ENCODE measurements around the gene ZNF740. TPM values are rescaled to one million over a fixed set of nuclear protein-coding genes. Genes with fewer than 3 reads are reported as not detected.
"Not testable (repeated sequence)": the region's sequence is repeated elsewhere in the genome, so short reads cannot be mapped to it uniquely, and the experiment has no call there.

Gene ZNF740
- total RNA-seq, 1 donor from 2014 or later, result 18.1 TPM

DNA sequence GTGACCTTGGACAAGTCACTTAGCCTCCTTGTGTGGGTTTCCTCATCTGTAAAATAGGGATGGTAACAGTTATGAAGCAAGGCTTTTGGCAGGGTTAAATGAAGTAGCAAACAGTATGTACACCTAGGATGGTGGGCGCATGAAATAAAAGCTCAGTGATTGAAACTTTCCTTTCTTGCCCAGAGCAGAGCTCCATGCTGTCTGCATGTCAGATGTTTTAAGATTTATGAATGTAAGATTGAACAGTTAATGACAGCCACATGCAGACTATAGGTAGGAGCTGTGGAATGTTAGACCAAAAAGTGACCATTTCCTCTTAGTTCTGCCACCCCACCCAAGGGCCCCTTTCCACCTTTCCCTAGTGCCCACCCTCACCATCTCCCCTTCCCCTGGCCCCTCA is 14.5 kb downstream of the ZNF740 start:
- no peak for DNase-seq

DNA sequence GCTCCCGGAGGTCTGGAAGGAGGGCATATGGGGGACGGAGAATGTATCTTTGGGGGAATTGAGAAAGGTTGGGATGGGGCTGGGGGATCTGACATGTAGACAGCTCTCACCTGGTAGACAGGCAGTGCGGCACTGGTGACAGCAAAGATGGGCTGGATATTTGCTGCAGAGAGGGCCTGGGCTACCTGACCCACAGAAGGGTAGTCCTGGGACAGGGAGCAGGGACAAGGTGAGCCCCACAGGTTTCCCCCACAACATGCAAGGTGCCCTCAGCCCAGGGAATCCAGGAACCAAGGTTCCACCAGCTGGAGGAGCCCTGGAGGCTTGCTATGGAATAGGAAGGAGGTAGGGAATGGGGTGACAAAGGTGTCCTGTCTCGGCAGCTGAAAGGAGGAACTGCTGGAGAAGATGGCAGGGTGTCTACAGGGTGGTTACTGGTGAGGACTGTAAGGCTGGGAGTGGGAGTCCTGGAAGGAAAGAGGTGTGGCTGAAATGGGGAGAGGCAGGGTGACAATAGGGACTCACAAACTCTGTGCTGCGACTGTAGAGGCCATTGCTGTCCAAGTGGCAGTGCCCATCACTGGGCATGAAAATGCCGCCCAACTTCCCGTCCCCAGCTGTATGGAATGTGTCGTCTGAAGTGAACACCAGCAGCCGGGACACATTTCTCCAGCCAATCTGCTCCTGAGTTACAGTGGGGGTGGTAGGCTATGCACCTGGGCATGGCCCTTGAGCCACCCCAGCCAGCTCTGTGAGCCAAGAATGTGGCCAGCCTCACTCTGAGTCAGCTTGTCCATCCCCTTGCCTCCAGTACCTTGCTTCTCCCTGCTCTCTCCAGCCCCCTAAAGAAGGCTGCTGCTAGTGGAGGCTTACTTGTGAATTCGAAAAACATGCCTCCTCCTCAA is 15.2 kb downstream of the ZNF740 start:
- no peak for DNase-seq

DNA sequence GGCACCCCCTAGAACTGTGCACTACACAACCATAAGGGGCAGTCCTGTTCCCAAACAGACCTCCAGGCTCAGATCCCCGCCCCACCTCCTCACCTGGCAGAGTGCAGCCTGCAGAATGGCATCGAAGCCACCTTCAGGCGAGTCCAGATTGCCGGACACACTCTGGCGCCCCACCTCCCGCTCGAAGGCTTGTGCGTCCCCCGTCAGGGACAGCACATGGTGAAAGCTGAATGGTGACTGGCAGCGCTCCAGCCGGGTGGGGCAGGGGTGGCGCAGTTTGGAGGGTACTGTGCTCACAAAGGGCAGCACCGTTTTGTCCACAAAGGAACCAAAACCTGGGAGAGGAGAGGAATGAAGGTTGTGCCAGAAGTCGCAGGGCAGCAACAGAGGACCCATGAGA is 16.0 kb downstream of the ZNF740 start:
- DNase-seq, result no peak

GRCh38 chr12:53197011-53197640 is 16.6 kb downstream of the ZNF740 start:
- no peak for DNase-seq

DNA sequence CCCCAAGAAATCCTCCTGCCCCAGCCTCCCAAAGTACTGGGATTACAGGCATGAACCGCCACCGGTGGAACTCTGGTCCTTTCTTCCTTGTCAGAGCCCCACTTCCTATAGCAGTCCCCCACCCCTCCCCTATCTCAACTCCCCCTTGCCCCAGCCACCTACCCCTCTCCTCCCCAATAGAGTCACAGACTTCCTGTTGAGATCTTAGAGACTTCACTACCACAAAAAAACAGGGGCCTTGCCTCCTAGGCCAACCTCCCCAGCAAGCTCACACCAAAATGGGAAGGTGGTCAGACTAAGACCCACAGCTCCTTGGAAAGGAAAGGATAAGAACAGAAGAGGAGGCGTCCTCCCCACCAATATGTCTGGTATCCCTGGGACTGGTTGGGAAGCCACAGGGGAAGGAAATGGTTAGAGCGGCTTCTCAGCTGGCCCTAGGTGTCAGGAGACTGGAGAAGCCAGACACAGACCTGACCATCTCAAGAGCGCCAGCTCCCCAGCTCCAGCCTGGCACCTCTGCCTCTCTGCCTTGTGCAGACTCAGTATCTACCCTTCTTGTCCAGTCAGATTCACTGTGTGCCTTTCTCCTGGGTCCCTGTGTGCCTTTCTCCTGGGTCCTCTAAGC is 18.1 kb downstream of the ZNF740 start:
- DNase-seq, result no peak

- DNase-seq, result no peak
These were observed 19.2 kb downstream of the ZNF740 start for GRCh38 chr12:53199700-53200099.

DNA sequence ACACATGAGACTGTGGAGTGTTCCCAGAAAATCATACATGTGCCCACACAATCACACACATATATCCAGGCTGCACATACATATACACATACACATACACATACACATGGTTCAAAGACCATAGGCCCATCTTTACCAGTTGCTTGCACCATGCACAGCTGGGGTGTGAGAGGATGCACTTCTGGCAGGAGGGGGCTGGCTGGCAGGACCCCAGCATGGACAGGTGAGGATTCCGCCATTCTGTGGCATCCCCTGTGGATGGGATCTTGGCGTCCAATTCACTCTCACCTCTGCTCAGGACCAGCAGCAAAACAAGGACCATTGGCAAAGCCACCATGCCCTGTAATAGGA is 19.6 kb downstream of the ZNF740 start:
- DNase-seq, result no peak

DNA sequence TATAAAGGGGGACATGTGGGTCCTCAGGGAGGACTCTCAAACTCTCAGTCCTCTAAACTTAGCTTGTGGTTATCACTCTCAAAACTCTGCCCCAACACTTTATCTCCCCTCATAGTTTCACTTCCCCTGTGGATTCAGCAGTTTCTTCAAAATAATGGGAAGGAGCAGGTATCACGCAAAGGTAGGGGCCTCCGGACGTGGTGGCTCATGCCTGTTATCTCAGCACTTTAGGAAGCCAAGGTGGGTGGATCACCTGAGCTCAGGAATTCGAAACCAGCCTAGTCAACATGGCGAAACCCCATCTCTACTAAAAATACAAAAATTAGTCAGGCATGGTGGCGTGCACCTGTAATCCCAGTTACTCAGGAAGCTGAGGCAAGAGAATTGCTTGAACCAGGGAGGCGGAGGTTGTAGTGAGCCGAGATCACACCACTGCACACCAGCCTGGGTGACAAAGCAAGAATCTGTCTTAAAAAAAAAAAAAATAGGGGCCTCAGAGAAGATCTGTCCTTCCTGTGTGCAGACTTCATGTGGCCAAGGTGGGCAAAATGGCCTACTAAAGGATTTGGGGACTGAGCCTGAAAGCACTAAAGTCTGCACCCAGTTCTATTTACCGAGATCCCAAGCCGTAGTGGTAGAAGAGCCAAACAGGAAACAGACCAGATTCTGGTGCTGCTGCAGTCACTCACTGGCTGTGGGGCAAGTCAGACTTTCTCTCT is 20.1 kb downstream of the ZNF740 start:
- no peak for DNase-seq

DNA sequence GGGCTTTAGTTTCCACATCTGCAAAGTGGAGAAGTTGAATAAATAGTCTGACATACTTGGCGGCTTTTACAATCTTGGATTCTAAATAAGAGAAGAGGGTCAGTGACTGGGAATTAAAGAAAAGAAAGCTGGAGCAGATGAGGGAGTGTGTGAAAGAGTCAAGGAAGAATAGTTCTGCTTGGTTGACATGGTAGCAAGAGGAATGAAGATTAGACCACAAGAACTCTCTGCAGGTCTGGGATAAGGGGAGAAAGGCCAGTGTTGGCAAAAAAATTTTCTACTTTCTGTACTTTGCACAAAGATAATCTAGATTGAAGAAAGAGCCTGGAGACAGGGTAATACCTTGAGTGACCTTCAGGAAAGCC is 20.6 kb downstream of the ZNF740 start:
- DNase-seq, result no peak

GRCh38 chr12:53201639-53202038 is 21.1 kb downstream of the ZNF740 start:
- DNase-seq, result no peak

- not testable (repeated sequence) for DNase-seq
These were observed 21.8 kb downstream of the ZNF740 start for GRCh38 chr12:53202316-53202715.

DNA sequence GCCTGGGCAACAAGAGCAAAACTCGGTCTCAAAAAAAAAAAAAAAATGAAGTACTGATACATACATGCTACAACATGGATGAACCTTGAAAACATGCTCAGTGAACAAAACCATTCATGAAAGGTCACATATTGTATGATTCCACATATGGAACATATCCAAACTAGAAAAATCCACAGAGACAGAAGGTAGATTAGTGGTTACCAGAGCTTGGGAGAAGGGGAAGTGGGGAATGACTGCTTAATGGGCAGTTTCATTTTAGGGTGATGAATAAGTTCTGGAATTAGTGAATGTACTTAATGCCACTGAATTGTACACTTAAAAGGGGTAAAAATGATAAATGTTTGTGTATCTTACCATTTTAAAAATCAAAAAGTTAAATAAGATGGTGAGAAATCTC is 23.8 kb downstream of the ZNF740 start:
- no peak for DNase-seq

GRCh38 chr12:53205747-53206419 is 25.4 kb downstream of the ZNF740 start:
- DNase-seq, result no peak

GRCh38 chr12:53207042-53207441 is 26.5 kb downstream of the ZNF740 start, which contains the start of gene ITGB7:
TSS of gene ITGB7 (minus strand) at chr12:53207251. CDS start at chr12:53200443, 6,808 bp downstream.
- DNase-seq, result no peak

DNA sequence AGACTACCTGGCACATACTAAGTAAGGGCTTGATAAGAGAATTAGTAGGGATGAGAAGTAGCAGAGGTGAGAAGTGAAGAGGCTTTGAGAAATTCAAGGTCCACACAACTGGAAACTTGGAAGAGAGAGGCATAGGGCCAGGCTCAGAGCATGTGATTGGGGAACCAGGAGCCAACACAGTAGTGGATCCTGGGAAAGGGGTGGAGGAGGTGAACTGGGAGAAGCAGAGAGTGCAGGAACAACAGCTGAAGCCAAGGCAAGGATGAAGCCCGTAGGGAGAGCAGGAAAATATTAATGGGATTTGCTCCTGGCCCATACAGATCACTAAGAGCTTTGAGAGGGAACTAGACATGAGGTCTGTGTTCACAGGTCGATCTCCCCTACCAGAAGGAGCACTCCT is 27.9 kb downstream of the ZNF740 start:
- no peak for DNase-seq

DNA sequence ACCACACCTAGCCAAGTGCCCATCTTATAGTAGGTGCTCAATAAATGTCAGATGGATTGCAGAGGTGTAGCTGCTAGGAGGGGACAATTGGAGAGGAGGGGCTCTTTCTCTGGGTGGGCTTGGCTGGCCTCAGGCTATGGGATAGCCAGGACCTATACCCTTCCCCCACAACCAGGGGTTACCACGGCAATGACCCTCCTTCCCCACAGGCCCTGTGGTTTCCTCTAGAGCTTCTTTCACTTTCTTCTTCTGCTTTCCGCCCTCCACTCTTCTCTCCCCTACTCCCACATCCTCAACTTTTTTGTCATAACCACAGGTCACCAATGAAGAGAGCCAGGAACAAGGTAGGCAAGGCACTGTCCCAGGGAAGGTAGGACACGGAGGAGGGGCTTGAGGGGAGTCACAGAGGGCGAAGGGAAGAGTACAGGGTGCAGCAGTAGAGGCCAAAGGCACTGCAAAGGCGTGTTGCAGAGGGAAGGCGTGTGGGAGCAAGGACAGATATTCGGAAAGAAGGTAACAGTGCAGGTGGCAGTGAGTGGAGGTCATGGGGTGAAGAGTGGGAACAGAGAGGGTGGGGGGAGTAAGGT is 28.4 kb downstream of the ZNF740 start:
- DNase-seq, result no peak

DNA sequence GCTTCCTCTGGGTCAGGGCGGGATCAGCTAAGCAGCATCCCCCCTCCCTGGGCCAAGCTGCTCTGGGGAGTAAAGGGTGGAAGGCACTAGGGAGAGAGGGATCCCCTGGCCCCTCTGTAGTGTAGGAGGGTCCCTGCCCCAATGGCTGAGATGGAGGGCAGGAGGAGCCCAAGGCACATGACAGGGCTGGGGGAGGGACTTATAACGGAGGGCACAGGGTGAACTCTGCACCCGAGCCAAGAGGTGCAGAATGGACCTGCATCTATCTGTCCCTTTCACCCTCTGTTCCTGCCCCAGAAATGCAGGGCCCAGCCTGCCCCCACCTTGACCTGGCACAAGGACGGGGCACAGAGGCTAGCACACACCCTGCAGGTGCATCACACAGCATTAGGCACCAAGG is 30.3 kb downstream of the ZNF740 start:
- DNase-seq, result no peak

DNA sequence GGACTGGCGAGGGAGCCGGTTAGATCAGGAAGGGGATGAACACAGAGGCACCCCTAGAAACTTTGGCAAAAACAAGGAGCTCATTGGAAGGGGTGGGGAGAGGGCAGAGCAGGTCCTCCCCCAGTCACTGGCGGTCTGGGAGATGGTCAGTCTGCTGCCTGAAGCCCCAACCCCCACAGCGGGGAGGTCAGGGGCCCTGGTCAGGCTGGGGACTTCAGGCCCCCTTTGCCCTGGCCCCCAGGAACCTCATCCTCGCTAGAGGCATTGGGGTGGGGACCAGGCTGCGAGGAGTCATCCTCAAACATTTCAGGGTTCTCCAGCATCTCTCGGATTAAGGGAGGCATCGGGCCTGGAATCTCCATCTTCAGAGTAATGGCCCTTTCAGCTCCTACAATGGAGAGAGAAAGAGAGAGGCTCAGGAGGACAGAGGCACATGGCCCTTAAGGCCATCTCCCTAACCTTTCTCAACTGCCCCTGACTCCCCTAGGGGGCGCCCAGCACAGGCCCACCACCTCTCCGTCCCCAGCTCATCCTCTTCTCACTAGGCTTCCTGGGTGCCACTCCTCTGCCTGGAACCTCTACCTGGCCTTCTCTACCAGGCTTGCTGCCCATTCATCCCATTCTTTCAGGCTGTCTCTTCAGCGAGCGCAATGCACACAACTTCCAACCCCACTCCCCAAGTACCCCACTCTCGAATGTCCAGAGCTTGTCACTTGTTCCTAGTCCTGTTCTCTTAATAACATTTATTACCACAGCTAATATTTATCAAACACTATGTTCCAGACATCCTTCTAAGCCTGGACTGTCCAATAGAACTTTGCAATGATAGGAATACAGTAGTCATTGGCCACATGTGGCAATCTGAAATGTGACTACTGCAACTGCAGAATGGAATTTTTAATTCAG is 31.2 kb downstream of the ZNF740 start:
- no peak for DNase-seq

DNA sequence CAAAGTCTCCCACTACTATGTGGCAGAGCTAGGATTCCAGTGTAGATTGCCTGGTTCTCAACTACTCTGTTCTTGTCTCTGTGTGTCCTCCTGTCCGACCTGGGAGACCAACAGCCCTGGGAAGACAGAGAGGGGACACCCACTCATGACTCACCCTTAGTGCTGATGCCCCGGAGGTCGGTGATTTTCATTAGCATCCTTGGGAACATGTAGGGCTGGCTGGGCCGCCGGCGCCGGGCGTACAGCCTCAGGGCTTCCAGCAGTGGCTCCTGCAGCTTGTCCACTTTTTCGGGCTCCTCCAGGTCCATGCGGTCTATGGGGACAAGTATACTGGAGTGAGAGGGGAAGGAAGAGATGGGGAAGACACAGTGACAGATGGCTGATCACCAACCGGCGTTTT is 32.4 kb downstream of the ZNF740 start:
- DNase-seq, result no peak

DNA sequence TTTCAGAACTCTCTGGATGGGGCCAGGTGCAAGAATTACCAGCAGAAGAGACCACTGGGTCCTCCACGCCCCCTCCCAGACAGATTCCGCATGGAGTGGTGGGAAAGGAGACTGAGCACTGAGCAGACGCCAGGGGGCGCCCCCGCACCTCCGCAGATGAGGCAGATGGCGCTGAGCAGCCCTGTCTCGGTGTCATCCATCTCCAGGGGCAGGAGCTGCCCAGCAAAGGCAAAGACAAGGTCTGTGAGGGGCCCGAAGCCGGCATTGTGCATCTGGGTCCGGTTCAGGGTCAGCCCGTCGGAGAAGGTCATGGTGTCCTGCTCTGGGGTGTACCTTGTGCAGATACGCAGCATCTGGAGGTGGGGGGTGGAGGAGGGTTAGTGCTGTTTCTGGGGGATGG is 32.8 kb downstream of the ZNF740 start:
- DNase-seq, result peak; percentile 15

GRCh38 chr12:53214221-53214620 is 33.7 kb downstream of the ZNF740 start:
- no peak for DNase-seq
